Left renal cortex interstitium (tissue), 4 donors: ENCODE measurements around the gene HIF1AN. TPM values are rescaled to one million over a fixed set of nuclear protein-coding genes. Genes with fewer than 3 reads are reported as not detected.
"Not testable (repeated sequence)": the region's sequence is repeated elsewhere in the genome, so short reads cannot be mapped to it uniquely, and the experiment has no call there.

Experiments
- DNase-seq, 4 donors: peaks; one replicate each; pipeline ENCODE4 v3.0.0-alpha.2; 2013; ENCODE audit warnings: low read depth in 4 of 4, low spot score in 2 of 4, missing footprints in 1 of 4
- polyA plus RNA-seq, 4 donors: library from polyadenylated mRNA; unstranded; fragments of 120-200 nt; gene quantifications; one replicate each; pipeline ENCODE4 v1.2.1, GENCODE V29; 2013; ENCODE audit not compliant: insufficient read length in 4 of 4

The HIF1AN gene
- polyA plus RNA-seq, 4 donors, result 35.8 to 48.4 (median 42.5) TPM

DNA sequence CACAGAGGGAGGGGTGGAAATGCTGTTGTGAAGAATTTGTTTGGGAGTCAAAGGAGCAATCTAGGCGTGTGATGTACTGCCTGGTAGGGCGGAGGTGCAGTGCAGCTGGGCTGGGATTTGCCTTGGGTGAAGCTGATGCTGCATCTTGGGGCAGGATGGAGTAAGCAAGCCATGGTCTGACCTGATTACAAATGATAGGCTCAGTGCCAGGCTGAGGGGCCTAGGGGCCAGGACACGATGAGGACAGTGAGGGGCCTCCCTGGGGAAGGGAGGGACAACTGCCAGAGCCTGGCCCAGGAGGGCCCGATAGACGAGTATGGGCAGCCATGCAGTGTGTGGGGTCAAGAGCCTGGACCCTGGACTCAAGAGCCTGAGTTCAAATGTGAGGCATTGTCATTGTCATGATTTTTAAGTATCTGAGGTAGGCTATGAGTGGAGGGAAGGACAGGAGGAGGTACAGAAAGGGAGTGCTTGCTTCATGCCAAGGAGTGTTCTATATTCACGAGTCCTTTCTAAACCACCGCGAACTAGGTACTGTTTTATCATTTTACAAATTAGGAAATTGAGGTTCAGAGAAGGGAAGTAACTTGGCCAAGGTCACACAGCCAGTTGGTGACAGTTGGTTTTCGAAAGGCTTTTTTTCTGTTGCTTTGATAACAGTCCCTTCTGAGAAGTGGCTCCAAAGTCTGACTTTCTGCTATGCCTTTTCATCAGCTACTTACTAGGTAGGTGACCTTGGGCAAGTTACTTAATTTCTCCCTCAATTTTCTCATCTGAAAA is 29.7 kb downstream of the HIF1AN start:
- no peak for DNase-seq

DNA sequence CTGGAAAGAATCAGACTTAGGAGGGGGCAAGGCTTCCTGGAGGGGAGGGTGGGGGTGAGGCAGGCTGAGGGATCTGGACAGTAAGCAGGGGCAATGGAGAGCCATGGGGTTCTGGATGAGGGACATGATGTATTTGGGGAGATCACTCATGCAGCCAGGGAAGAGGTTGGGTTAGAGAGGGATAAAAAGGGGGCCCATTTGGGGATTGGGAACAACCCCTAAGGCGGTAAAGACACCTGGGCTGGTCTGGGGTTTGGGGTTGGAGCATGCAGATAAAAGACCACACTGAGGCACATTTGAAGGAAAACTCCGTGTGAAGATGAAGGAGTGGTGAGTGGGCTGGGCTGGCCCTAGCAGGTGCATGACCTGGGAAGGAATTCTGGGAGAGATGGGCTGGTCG is 30.8 kb downstream of the HIF1AN start:
- no peak for DNase-seq

DNA sequence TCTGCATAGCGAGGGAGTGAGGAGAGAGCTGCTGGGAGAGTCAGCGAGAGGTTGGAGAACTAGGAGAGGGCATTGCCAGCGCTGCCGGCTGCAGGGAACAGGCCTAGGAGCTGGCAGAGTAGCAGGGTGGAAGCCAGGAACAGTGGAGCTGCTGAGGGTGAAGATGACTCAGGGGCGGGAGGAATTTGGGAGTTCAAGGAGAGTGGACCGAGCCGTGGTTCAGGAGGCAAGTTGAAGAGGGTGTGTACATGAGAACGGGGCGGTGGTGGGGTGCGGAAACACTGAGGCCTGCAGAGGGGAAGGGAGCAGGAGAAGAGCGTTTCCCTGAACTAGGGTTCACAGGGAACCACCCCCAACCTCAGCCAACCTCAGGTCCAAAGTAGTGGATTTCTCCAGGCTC is 31.5 kb downstream of the HIF1AN start:
- DNase-seq, result no peak

DNA sequence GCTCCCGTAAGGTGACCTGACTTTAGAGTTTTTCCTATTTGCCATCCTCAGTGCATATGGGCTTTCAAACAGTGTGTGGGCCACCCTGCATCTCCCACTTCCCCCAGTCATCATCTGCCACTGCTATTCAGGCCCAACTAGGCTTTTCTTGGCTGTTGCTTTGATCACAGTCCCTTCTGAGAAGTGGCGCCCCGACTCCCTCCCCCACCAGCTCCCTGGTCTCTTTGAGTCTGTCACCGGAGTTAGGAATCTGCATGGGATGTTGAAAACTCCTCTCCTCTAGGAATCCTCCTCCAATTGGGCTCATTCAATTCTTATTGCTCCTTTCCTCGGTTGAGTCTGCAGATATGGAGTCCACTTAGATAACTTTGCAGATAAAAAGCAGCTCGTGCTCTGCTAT is 32.1 kb downstream of the HIF1AN start:
- no peak for DNase-seq

DNA sequence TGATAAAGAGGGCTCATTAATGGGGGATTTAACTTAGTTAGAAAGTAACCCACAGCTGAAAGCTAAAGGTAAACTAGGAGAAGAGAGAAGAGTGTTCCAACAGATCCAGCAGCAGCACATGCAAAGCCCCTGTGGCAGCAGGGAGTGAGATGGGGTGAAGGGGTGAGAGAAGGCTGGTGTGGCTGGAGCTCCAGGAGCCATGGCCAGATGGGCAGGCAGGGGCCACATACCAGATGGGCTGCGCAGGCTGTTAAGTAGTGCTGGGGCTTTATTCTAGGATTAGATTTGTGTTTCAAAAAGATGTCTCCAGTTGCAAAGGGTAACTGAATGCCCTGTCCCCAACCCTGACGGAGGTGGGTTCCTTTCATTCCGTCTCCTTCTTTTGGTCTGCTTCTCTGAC is 33.2 kb downstream of the HIF1AN start:
- no peak for DNase-seq

DNA sequence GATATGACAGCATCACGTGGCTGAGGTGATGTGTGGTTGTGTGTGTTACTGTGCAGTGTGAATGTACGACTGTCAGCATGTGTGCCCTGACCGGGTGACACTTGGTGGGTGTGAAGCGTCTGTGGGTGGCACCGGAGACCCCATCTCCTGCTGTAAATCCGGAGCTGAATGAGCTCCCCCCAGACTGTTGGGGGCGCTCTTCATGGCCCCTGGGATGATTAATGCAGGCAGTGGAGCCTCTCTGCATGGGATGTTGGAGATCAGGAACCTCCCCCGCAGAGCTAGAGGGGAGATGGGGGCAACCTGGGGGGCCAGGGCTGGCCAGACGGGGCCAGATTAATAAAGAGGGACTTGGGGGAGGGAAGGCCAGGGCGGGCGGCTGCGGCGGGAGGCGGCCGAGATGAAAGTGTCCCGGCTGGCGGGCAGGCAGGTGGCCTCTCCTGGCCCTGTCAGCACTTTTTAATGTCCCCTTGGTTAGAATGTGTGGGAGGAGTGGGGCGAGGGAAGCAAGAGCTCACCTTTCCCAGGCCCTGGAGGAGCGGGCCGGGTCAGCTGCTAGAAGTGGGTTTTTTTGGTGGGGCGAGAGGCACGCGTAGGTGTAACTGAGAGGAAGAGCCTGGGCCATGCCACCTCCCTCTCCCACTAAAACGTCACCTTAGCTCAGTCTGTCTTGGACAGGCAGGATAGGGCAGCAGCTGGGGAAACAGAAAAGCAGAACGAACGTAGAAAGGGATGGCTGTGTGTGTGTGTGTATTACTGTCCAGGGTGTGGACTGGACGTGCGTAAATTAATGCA is 34.1 kb downstream of the HIF1AN start:
- DNase-seq, result peak in 3 of 4 donors; percentile 64 to 76 (median 66)

DNA sequence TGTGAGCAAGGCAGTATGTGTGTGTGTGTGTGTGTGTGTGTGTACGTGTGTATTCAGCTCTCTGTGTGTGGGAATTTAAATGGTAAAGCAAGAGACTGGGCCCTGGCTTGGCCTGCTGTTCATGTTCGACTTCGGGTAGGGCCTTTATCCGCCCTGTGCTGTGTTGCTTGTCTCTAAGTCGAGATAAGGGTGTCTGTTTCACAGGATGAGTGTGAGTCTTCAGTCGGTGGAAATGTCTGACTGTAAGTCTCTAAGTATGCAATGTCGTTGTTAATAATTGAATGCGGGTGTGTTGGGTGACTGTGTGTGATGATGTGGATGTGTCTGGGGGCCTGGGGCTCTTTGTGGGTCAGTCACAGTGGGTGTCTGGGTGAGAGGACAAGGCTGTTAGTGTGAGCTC is 34.8 kb downstream of the HIF1AN start:
- no peak for DNase-seq

DNA sequence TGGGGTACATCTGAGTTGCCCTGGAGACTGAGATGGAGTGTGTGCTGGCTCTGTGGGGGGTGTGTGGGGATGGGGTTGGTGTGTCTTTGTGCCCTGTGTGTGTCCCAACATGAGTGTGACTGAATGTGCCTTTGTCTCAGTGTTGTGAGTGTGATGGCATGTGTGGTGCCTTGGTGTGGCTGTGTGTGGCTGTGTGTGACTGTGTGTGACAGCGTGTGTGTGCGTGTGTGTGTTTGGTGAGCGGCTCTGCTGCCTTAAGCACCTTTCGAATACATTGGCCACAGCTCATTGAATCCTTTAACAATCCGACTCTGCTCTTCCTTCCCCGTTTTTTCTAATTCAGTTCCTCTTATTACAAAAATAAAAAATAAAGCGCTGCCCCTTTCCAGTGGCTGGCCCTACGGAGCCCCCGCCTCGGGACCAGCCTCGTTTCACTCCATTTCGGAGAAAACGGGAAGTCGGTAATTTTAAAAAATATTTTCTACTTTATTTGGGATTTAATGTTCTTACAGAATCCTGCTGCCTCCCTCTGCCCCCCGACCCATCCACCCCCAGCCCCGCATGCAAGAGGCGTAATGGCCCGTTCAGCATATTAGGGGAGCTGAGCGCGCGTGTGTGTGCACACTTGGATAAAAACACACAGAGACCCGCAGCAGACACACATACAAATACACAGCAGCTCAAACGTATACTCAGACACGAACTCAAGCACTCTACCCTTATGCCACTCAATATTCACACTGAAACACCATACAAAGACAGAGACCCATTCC is 35.5 kb downstream of the HIF1AN start:
- DNase-seq, result no peak

DNA sequence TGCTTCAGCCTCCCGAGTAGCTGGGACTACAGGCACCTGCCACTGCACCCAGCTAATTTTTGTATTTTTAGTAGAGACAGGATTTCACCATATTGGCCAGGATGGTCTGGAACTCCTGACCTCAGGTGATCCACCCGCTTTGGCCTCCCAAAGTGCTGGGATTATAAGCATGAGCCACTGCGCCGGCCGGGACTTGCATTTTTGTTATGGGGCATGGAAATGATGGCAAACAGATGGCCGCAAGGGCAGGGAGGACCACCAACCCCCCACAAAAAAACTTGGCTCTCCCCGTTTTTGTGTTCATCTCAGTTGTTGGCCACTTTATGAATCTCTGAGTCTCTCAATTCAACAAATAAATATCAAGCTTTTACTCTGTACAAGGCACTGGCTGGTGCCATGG is 39.4 kb downstream of the HIF1AN start:
- not testable (repeated sequence) for DNase-seq

DNA sequence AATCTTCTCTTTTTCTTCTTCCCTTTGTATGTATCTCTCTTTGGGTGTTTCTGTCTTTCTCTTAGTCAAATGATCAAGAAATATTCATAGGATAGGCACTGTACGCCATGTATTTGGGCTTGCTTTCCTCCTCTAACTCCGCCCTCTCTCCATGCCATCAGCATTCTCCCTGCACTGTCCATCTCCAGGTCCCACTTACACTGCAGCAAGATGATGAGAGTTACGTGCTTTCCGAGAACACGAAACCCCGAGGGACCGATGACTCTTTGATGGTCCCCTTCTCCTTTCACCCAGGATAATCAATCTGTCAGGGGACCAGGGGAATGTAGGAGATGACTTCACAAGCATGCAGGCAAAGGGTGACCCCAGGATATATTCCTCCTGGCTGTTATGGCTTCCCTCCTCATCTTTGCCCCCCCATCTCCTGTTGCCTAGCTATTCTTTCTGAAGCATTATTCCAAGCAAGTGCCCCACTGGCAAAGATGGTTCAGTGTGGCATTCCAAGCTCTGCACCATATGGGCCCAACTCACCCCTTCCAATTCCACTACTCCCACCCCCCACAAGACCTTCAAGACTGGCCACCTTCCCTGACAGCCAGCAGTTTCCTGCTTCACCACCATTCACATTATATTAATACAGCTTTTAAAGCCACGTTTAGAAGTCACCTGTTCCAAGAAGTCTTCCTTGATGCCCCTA is 40.0 kb downstream of the HIF1AN start:
- no peak for DNase-seq

DNA sequence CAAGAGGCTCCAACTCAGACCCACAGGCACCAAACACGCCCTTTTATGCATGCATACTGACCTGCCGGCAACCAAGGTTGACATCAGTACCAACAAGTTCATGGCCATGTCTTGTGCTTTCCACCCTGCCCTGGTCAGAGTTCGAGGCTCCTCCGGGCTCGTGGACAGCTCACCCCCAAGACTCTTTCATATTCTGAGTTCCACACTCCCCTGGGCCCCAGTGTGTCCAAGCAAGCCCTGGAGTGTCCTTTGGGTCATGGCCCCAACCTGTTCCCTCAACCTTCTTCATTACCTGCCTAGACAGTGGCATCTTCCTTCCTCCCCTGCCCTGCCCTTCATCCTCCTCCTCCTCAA is 40.5 kb downstream of the HIF1AN start:
- DNase-seq, result no peak

DNA sequence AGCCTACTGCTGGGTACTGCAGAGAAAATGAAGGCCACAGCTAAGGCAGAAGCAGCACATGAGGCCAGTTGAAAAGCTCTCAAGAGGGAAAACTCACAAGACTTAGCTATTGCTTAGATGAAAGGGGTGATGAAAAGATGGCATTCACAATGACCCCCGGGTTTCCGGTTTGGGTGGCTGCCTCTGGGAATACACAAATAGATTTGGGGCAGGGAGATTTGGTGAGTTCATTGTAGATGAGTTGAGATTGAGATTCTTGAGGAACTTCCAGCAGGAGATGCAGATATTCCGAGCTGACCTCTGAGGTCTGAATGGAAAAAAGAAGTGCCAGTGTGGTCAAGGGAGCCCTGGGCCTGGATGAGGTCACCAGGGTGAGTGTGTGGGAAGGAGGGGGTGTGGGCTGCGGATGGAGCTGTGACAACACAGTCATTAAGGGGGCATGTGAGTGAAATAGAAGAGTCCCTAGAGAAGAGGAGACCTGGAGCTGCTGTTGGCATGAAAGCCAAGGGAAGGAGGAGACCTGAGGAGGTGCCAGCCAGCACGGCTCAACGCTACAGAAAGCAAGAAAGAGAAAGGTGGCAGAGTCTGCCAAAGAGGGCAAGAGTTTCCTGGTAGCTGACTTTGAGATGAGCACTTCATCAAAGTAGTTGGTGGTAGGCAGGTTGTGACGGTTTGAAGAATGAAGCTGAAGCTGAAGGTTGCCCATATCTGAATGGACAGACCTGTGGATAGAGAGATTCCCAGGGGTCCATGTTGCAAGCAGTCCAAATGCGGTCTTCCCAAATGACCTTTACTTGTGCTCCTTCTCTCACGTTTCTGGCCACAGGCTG is 43.7 kb downstream of the HIF1AN start:
- no peak for DNase-seq

DNA sequence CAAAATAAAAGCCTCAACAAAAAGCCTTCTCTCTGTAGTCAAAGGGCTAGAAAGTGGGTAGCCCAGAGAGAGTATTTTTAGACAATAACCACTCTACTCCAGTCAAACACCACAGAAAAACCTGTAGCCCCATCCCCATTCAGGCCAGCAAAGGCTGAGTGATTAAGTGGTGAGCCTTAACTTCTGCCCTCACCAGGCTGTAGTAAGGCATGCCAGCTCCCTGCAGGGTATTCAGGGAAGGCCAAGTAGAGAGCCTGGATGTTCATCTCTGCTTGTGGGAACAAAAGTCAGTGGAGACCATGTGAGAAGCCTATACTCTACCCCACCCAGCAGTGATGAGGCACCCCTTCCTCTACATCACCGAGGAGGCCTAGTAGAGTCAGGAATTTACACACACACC is 51.2 kb downstream of the HIF1AN start:
- DNase-seq, result no peak

DNA sequence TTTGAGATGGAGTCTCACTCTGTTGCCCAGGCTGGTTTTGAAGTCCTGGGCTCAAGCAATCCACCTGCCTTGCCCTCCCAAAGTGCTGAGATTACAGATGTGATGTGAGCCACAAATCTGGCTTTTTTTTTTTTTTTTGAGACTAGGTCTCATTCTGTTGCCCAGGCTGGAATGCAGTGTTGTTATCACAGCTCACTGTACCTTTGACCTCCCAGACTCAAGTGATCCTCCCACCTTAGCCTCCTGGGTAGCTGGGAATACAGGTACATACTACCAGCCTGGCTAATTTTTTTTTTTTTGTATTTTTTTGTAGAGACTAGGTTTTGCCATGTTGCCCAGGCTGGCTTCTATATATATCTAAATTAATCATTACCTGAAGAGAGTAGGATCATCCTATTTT is 62.4 kb downstream of the HIF1AN start:
- DNase-seq, result no peak

DNA sequence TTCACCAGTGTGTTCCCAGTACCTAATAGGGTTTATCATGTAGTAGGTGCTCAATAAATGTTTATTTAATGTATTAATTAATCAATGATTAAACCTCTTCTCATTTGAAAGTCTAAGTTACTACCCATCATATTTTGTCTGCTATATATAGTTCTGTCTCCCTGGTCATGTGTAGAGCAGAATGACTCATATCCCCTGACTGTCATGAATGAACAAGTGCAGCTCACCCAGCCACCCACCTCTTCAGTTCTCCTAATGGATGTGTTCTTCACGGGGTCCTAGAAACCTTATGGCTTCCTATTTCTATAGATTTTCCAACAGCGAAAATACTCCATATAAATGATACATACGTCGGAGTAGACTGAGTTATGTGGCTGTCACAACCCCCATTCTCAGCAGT is 64.5 kb downstream of the HIF1AN start:
- no peak for DNase-seq

DNA sequence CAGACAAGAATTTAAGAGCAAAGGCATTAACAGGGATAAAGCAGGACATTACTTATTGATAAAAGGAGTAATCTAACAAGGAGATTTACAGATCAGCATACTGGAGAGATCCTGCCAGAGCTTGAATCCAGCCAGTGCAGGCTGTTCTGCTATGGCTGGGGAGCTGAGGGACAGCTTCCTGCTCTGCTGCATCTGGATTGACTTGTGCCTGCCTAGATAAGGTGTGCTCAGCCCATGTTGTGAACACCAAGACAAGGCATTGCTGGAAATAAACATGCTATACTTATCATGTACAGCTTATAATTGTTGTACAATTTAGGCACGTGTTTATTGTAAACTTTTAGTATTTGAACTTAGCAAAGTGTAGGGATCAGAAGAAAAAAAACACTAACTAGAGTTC is 71.7 kb downstream of the HIF1AN start:
- no peak for DNase-seq
